GM19463 (cell line): ENCODE data around the gene VRK1.

Experiments used
- ATAC-seq: cut with Tn5 transposase; IDR thresholded peaks from one replicate; pipeline ENCODE4 v1.9.1; 2021; ENCODE audit warnings: mild to moderate bottlenecking, moderate library complexity; ENCODE audit not compliant: unreplicated experiment

VRK1 gene

DNA sequence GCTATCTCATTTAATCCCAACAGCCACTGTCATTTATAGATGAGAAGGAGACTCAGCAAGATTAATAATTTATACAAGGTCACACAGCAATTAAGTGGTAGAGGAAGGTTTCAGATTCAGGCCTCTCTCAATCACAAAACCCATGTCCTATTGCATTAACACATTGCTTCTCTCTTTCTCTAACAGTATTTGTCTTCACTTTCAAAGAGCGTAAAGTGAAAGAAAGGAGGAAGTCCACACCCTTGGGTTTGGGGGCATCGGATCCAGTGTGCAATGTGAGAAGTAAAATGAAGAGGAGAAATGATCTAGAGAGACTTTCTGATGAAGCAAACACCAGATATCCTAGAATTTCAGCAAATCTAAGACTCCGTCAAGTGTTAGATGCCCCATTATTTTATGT is 7.0 kb upstream of the VRK1 start:
- ATAC-seq: no peak

- ATAC-seq: no peak
These were observed 6.5 kb upstream of the VRK1 start for GRCh38 chr14:96790706-96791105.

DNA sequence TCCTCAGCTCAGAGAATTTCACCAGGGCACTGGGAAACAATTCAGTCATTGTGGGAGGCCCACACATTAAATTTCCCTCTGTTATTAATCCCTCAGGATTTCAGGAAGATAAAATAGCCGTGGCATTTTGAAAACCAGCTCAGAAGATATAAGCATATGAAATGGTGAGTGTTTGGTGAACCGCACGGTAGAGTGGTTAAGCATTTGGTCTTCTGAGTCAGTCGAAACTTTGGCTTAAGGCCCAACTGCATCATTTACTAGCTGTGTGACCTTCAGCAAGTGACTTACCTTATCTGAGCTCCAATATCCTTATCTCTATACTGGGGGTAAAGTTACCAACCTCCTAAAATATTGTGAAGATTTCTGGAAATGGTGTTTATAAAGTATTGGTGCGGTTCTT is 5.2 kb upstream of the VRK1 start:
- ATAC-seq: no peak

DNA sequence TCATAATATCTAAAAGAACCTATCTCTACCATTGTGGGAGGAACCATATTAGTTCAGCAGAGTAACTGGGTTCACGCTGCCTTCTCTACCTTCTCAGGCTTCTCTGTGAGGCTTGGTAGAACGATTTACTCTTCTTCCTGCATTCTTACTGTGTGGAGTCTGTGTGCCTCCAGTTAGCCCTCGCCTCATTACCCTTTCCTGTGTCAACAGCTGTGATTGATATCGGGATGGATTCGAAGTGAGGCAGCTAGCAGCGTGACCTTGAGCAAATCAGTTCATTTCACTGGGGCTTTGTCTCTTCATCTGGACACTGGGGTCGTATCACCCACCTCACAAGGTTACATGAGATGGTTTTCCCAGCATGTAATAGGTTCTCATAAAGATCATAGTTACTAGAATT is 4.6 kb upstream of the VRK1 start:
- no peak for ATAC-seq

GRCh38 chr14:96793547-96793946 is 3.6 kb upstream of the VRK1 start:
- no peak for ATAC-seq

- ATAC-seq: no peak
These were observed 1.9 kb upstream of the VRK1 start for GRCh38 chr14:96795109-96795828.

DNA sequence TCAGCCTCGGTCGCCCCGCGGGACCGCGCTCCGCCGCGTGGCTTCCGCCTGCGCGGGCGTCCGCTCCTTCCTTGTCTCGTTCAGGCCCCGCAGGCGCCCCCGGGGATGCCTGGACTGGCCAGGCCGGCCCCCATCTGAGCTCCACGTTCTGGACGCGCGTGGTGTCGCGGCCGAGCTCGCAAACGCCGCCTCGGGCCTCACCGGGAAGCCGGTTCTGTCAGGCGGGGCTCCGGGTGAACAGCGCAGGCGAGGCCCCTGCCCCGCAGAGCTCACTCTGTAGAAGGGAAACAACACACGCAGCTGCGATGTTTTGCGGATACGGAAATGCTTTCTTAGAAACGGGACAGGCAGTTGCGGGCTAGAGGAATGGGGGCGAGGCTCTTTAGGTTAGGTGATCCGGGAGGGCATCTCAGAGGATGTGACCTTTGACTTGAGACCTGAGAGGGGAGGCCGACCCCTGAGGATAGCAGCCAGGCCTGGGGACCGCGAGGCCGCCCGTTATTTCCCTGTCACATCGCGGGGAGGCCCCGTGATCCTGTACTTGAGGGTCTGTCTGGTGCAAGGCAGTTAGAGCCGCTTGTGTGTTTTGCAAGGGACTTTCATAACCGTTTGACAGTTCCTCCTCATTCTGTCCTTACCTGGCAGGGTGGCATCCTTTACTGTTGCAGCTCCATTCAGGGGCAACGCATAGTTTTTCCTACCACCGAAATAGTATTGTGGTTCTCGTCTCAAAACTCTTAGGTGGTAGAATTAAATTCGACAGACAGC is 584 bp downstream of the VRK1 start:
- ATAC-seq: peak; percentile 32

DNA sequence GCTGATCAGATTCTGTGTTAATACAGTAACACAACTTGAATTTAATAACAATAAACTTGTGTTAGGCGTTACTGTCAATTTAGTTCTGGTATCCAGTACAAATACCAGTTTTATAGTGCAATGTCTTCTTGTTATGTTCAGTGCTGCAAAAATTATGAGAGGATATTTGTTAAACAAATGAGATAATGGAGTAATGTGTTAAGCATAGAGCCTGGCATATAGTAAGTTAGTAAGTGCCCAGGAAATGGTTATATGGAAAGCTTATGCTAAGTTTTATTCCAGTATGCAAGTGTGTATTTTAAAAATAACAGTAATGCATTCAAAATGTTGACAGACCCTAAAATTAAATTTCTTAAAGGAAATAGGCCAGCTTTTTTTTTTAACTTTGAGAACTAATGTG is 1.8 kb downstream of the VRK1 start:
- ATAC-seq: no peak

DNA sequence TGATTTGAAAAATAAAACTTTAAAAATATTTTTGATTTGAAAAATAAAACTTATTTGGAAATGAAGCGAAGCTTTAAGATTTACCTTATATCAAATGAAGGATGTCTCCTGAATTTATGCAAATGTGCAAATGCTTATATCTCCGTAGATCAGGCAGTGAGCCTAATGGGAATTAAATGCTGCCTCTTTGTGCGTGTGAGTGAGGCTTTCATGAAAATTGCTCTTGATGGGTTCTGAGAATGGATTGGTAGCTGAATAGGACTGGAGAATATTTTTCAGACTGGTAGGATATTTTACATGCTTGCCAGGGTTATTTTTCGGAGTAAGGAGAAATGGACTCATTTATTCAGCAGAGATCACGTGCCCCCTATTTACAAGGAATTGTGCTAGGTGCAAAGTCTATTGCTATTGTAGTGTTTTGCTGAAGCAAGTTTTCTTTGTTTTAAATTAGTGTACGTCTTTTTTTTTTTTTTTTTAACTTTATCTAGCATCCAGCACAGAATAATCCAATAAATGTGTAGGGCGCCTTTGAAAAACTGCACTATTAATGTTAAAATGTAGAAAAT is 2.4 kb downstream of the VRK1 start:
- ATAC-seq: no peak

DNA sequence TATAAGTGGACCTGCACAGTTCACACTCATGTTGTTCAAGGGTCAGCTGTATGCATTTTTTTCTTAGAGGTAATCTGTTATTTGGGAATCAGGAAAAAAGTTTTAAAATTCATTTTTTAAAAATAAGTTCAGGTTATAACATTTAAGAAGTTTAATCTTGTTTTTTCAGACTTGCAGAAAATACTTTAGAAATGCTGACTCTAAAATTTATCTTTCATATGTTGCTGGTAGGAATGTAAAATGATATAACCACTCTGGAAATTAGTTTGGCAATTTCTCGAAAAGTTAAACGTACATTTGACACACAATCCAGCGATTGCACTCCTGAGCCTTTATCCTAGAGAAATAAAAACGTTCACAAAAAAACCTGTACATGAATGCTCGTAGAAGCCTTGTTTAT is 4.7 kb downstream of the VRK1 start:
- ATAC-seq: no peak

DNA sequence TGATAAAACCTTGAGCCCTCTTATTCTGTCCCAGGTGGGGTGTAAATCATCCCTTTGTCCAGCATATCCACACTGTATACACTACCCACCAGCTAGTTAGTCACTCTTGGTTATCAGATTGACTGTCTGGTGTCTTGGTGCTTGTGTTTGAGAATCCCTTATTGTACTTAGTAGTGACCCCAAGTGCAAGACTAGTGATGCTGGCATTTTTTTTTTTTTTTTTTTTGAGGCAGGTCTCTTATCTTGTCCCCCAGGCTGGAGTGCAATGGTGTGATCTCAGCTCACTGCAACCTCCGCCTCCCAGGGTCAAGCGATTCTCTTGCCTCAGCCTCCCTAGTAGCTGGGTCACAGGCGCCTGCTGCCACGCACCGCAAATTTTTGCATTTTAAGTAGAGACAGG is 5.8 kb downstream of the VRK1 start:
- ATAC-seq: no peak

DNA sequence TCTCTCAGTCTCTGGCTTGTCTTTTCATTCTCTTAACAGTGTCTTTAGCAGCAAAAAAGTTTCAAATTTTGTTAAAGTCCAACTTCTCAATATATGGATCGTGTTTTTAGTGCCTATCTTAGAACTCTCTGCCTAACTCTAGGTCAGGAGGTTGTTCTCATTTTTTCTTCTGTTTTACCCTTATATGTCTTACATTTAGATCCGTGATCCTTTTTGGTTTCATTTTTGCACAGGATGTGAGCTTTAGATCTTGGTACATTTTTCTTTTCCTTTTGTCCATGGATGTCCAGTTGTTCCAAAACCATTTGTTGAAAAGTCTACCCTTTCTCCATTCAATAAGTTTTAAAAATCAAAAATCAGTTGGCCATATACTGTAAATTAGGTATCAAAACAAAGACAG is 6.8 kb downstream of the VRK1 start:
- no peak for ATAC-seq

GRCh38 chr14:96804895-96805294 is 7.7 kb downstream of the VRK1 start:
- ATAC-seq: no peak

GRCh38 chr14:96805956-96806355 is 8.8 kb downstream of the VRK1 start:
- ATAC-seq: no peak

- ATAC-seq: no peak
These were observed 9.7 kb downstream of the VRK1 start for GRCh38 chr14:96806836-96807235.

DNA sequence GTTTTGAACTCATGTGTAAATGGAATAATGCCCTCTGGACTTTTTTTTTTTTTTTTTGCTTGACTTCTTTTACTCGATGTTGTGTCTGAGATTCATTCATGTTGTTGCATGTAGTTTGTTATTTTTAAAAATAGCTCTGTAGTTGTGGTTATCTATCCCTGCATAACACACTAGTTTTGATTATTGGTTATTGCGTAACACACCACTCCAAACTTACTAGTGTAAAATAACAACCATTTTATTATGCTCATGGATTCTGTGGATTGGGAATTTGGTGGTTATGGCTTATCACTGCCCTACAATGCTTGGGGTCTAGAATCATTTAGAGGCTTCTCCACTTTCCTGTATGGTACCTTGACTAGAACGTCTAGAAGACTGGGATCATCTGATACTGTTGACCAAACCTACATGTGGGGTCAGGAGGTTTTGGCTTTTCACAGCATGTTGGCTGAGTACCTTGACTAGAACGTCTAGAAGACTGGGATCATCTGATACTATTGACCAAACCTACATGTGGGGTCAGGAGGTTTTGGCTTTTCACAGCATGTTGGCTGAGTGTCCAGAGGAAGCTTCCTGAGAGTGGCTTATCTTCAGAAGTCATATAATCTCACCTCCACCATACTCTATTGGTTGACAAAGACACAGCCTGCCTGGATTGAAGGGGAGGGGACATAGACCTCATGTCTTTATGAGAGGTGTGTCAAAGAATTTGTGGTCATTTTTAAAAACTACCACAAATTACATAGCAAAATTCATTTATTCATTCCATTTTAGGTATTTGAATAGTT is 11.6 kb downstream of the VRK1 start:
- no peak for ATAC-seq

- no peak for ATAC-seq
These were observed 14.1 kb downstream of the VRK1 start for GRCh38 chr14:96811265-96811664.

GRCh38 chr14:96811985-96812667 is 14.9 kb downstream of the VRK1 start:
- peak; percentile 62 for ATAC-seq

- ATAC-seq: no peak
These were observed 19.1 kb downstream of the VRK1 start for GRCh38 chr14:96816281-96816680.

DNA sequence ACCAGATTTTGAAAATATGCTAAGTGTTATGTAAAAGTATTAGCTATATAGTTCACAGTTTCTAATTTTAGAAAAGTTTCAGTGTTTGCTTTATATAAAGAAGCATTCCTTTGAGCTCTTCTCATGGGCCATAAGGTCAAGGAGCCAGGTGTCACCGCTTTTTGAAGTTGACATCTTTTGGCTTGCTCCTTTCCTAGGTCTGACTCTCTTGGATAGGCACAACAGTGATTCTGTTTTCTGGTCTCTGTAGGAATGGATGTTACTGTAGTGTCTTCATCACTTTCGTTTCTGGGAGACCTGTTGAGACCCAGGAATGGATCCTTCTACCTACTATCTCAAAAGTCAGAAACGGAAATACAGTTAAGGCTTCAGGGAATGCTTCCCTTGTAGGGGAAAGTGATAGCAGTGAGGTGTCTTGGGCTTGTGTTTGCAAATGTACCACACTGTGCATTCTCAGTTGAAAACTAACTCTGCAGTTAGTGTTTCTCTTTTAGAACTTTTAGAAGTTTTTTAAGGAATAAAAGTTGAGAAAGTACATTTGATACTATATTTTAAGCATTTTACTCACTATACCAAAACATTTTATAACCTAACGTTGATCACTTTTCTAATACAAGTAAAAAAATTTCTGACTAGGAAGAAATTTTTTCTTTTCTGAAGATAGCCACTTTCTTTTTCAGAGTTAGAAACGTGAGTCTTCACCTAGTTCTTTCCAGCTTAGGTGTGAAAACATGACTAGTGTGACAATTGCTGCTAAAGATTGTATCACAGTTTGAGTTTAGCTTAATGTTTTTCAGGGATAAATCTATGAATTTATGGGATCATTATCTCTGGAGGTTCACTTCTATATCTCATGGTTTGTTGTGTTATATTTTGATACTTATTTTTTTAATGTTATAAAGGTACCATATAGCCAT is 20.8 kb downstream of the VRK1 start:
- ATAC-seq: no peak
